Tongue (tissue), 2 donors: ENCODE measurements around the gene SLC25A12. TPM values are rescaled to one million over a fixed set of nuclear protein-coding genes. Genes with fewer than 3 reads are reported as not detected.
"Not testable (repeated sequence)": the region's sequence is repeated elsewhere in the genome, so short reads cannot be mapped to it uniquely, and the experiment has no call there.

ENCODE experiments used
- DNase-seq: peaks from one replicate; pipeline ENCODE4 v3.0.0-alpha.2; 2015
- total RNA-seq: library from RNA; depleted of rRNA; stranded (reverse); fragments of >200 nt; gene quantifications from one replicate; pipeline ENCODE4 v1.2.3, GENCODE V29; 2014

The SLC25A12 gene
- 83.1 TPM for total RNA-seq

- DNase-seq: peak; percentile 94
Measured at GRCh38 chr2:171893824-171894611, at the start of gene SLC25A12. TSS of gene SLC25A12 (minus strand) at chr2:171894244. CDS start at chr2:171894214, 30 bp downstream.

DNA sequence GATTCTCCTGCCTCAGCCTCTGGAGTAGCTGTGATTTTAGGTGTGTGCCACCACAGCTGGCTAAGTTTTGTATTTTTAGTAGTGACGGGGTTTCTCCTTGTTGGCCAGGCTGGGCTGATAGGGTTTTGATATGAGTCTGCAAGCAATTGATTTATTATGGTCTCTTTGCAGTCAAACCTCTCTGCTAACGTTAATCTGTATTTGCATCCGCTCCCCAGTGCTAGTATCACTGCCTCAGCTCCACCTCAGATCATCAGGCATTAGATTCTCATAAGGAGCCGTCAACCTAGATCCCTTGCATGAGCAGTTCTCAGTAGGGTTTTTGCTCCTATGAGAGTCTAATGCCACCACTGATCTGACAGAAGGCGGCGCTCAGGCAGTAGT, 47.3 kb upstream of the SLC25A12 start:
- no peak for DNase-seq

- no peak for DNase-seq
Measured at GRCh38 chr2:171939743-171940071, 45.7 kb upstream of the SLC25A12 start.

DNA sequence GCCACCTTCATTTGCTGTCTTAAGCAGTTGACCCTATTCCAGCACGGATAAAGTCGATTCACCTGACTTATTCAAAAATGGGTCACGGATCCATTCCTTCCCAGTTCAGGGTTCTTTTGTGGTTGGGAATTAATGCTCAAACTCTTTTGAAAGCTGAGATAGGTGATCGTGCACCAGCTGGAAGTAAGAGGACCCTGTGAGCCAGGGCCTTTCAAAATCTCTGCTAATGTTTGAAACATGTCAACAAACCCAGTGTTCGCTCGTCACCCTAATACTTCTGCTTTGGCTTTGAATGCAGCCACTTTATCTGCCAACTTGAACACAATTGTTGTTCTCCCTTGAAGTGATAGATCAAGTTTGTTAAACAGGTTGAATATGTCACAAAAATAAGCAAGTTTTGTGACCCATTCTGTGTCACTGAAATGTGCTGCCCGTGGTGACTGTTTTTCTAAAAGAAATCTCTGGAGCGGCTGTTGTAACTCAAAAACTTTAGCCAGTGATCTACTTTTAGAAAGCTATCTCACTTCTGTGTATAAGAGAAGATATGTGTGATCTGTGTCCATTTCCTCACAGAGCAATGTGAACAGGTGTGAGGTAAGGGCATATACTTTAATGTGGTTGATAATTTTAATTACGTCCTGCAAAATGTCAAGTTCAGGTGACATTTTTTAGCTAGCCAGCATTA, 45.2 kb upstream of the SLC25A12 start:
- DNase-seq: no peak

GRCh38 chr2:171930385-171930784, 36.3 kb upstream of the SLC25A12 start:
- DNase-seq: no peak

GRCh38 chr2:171924170-171924942, 30.3 kb upstream of the SLC25A12 start:
- DNase-seq: no peak

DNA sequence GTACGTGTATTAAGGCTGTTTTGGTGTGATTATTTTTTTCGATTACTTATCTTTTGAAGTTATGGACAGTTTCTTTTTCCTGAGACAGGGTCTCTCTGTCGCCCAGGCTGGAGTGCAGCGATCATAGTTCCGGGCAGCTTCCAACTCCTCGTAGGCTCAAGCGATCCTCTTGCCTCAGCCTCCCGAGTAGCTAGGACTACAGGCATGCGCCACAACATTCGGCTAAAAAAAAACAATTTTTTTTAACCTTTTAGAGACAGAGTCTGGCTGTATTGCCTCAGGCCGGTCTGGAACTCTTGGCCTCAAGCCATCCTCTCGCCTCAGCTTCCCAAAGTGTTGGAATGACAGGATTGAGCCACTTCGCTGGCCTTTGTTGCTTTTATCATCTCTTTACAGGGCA, 29.2 kb upstream of the SLC25A12 start:
- DNase-seq: peak; percentile 38

GRCh38 chr2:171922230-171923022, 28.4 kb upstream of the SLC25A12 start, which contains the start of gene HAT1:
TSS of gene HAT1 (plus strand) at chr2:171922461. CDS start at chr2:171922501, 40 bp downstream.
- DNase-seq: peak; percentile 99

DNA sequence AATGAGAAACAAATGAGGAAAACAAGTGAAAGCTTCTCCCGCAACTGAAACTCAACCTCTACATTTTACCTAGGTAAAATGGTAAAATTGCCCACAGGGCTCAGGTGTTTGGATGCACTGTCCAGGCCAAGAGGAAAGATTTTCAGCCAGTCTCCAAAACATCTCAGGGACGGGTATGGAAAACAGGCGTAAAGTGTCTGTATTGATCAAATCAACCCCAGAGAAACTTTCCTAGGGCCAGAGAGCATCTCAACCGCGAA, 27.9 kb upstream of the SLC25A12 start:
- DNase-seq: no peak

DNA sequence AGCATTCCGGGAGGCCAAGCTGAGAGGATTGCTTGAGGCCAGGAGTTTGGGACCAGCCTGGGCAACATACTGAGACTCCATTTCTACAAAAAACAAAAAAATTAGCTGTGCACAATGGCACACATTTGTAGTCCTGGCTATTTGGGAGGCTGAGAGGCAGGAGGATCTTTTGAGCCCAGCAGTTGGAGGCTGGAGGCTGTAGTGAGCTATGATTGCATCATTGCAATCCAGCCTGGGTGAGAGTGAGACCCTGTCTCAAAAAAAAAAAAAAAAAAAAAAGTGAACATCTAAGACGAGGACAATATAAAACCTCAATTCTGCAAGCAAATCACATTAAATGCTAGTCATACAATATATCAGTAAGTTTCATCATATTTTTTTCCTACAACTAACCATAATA, 25.4 kb upstream of the SLC25A12 start:
- DNase-seq: no peak

DNA sequence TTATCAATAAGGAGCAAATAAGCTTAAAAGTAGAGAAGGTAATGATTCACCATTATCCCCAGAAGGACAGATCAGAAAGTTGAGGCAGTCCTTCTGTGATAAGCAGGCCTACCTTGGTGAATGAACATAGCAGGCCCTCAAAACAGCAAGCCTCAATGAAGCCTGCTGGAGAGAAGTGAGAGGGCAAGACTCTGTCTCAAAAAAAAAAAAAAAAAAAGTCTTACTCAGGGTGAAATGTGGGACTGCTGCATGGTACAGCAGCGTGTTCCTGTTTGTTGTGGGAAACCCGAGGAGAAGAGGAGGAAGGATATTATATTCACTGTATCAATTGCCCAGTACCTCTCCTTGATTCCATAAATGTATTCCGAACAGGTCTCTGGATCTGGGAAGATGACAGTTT, 19.5 kb upstream of the SLC25A12 start:
- DNase-seq: no peak

GRCh38 chr2:171910494-171910893, 16.4 kb upstream of the SLC25A12 start:
- no peak for DNase-seq

DNA sequence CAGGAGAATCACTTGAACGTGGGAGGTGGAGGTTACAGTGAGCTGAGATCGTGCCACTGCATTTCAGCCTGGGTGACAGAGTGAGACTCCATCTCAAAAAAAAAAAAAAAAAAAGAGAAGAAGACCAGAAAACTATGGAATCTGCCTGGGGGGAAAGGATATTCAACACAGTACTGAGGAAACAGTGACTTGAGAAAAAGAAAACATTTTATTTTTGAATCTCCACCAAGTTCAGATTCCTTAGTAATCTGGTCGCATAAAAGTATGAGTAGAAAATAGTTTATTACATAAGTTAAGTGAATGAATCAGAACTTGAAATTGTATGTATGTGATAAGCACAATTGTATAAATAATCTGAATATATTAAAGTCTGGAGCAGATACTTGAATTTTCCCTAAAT, 15.2 kb upstream of the SLC25A12 start:
- no peak for DNase-seq

DNA sequence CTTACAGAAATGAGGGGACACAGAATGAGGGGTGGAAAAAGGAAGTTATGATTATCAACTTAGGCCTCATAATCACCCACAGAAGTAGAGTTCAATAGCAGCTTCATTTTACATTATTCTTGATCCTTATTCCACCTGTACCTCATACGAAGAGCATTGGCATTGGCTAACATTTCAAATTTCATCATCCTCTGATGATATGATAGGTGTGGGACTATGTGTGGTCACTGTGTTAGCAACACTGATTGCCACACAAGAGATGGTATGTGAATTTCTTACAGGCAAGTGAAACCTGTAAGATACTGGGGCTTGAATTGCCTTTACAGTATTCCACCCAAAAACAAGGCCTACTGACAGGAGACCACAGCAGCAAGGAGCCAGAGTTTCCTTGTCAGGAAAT, 14.2 kb upstream of the SLC25A12 start:
- no peak for DNase-seq

DNA sequence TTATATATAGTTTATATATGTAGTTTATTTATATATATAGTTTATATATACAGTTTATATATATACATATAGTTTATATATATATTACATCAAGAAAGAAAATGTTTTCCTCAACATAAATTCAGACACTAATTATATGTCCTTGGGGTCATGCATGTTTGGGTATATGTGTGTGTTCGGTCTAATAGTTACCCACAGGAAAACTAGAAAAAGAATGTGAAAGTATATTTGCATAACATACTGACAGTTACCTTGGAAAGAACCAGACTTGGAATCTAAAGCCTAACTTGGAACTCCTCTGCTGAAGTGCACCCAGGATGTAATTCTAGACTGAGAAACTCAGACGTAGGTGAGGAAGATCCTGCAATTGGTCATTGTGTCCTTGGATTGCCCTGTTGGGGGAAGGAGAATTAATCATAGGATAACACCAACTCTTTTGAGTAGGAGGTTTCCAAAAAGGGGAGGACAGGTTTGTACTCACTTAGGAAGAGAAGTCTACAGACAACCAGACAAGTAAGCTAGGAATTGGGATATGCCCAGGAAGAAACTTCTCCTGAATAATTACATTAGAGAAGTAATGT, 8.9 kb upstream of the SLC25A12 start:
- no peak for DNase-seq

DNA sequence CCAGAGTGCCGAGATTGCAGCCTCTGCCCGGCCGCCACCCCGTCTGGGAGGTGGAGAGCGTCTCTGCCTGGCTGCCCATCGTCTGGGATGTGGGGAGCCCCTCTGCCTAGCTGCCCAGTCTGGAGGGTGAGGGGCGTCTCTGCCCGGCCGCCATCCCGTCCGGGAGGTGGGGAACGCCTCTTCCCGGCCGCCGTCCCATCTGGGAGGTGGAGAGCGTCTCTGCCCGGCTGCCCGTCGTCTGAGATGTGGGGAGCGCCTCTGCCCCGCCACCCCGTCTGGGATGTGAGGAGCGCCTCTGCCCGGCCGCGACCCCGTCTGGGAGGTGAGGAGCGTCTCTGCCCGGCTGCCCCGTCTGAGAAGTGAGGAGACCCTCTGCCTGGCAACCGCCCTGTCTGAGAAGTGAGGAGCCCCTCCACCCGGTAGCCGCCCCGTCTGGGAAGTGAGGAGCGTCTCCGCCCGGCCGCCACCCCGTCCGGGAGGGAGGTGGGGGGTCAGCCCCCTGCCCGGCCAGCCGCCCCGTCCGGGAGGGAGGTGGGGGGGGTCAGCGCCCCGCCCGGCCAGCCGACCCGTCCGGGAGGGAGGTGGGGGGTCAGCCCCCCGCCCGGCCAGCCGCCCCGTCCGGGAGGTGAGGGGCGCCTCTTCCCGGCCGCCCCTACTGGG, 5.7 kb upstream of the SLC25A12 start:
- DNase-seq: not testable (repeated sequence)

DNA sequence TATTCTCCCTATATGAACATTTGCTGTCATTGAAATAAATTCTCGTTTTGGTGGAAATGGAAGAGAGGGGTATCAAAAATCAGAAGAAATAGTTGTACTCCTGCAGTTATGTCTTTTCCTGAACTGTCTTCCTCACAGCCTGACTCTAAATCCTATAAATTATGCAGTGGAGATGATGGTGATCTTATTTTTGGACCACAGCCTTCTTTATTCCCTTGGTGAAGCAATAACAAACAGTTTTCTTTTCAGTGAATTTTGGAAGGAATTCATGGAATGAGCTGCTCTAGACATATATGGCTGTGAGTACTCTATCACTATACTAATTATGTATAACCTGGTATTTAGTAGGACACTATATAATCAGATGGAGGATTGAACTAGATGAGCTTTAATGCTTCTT, 1.7 kb upstream of the SLC25A12 start:
- DNase-seq: peak; percentile 27

GRCh38 chr2:171894612-171894947, 536 bp upstream of the SLC25A12 start:
- DNase-seq: no peak

DNA sequence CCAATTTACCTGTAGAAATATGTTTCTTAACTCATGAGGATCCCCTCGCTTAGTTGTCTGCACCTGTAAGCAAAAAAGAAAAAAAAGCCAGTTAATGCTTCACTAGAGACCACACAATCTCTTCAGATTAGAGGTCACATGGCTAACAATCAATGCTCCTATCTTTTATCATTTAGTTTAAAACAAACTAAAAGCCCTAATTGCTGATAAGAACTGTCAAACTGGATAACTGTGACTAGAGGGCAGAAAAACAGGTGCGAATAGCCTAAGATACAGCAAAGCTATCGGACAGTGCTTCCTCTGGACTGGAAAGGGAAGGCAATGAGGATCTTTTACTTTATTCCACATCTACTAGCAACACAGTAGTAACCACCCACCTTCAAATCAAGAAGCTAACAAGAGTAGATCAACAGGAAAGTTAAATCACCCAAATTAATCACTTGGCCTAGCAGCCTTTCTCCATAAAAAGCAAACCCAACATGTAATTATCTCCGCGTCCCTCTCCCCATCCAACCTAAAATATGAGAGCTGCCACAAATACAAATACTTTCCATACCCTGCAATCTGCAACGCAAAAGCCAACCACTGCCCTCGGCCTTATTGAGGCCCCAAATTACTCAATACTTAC, 734 bp downstream of the SLC25A12 start:
- DNase-seq: peak; percentile 9

GRCh38 chr2:171889808-171890207, 4.2 kb downstream of the SLC25A12 start:
- DNase-seq: no peak

DNA sequence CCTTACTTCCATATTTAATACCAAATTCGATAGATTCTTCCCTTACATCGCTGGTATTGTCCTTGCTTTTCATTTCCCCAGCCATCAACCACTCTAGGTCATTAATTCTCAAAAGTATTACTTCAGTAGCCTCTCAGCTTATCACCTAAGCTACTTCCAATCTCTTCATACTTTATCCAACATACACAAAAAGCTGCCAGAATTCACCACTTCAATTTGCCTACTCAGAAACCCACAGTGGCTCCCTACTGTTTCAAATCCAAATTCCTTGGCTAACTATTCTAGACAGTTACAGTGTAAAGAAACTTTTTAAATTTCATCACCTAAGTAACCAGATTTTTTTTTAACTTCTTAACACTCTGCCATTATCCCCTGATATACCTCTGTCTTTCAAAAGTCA, 4.7 kb downstream of the SLC25A12 start:
- no peak for DNase-seq
